LNCAP (cell line): ENCODE data around the gene BACH2.

Experiments
- TF ChIP-seq, protein P1 (sequence below): fragments of 450-650 bp; IDR thresholded peaks from 2 replicates; pipeline ENCODE4 v1.5.1; 2017; ENCODE audit warnings: mild to moderate bottlenecking

BACH2 gene

DNA sequence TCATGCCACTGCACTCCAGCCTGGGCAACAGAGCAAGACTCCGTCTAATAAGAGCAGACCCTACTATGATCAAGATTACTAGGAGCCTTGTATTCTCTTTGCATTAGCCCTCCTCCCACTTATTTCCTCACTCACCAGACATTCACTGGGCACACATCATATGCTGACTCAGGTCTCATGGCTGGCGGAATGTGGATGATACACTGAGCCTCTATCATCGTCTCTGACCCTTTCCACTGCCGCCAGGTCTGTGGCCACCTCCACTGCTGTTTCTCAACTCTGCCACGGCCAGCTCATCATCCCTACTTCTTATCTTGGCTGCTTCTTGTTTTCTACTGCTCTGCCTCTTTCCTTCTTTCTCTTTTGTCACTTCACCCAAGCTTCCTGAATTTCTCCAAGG lies 161.0 kb downstream of the BACH2 start:
- TF ChIP-seq, protein P1, sequence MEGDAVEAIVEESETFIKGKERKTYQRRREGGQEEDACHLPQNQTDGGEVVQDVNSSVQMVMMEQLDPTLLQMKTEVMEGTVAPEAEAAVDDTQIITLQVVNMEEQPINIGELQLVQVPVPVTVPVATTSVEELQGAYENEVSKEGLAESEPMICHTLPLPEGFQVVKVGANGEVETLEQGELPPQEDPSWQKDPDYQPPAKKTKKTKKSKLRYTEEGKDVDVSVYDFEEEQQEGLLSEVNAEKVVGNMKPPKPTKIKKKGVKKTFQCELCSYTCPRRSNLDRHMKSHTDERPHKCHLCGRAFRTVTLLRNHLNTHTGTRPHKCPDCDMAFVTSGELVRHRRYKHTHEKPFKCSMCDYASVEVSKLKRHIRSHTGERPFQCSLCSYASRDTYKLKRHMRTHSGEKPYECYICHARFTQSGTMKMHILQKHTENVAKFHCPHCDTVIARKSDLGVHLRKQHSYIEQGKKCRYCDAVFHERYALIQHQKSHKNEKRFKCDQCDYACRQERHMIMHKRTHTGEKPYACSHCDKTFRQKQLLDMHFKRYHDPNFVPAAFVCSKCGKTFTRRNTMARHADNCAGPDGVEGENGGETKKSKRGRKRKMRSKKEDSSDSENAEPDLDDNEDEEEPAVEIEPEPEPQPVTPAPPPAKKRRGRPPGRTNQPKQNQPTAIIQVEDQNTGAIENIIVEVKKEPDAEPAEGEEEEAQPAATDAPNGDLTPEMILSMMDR: no peak

DNA sequence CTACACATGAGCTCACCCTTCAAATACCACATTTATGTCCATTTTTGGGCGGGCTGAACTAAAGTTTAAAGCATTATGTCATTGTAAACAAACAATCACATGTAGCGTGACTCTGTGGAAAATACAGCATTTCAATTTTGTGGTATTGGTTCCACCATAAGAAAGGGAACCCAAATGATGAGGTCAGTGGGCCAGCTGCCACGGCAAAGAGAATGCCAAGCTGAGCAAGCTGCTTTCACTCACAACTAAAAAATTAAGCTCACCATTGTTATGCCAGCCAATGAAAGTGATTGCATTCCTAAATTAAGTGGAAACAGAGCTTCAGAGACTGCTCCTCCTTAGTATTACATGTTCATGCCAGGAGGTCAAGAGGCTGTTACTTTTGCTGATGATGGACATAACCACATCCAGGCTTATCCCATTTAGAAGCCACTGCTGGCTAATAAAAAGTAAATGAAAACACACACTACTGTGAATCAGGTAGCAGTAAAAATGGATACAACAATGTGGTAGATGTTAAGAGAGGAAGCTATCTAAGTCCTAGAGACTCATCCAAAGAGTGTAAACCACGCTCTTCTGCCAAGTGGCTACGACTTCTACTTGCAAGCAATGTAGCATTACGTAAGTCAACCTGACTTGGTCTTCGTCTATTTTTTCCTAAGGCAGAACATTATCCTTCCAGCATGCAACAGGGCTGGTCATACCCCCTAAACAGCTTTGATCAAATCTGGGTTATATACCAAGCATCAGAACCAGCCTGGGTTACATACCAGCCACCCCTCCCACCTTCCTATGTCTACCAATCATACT lies 164.8 kb downstream of the BACH2 start:
- TF ChIP-seq, protein P1: no peak

DNA sequence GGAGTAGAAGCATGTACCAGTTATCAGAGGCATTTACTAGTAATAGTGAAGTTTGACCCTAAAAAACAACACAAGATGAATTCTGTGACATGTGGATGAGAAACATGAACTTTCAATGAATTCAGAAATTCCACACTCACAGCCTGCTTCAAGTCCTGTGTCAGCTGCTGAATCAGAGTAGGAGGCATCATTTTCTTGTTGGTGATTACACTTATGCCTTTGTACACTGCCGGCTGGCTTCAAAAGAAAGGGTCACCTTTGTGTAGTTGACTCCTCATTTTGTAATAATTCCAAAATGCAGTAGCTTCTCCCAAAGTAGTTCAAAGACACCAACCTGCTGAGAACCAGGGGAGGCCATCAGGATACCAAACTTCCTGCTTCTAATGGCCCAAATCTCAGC lies 165.5 kb downstream of the BACH2 start:
- TF ChIP-seq, protein P1: no peak

DNA sequence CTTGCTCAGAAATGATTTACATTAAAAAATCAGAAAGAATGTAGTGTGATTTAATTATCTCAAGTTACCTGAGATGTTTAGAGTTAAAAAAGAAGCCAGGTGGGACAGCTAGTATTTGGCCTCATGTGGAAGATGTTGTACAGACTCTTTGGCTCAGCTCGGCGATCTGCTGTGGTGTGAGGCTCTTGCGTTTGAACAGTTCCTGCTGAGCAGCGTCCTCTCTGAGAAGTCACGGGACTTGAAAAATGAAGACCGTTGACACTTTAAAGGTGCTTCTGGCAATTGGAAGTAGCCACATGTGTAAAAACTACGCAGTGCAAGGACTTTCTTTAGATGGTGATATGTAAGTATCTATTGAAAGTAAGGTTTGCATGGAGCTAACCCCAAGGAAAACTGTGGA lies 169.0 kb downstream of the BACH2 start:
- TF ChIP-seq, protein P1: no peak

DNA sequence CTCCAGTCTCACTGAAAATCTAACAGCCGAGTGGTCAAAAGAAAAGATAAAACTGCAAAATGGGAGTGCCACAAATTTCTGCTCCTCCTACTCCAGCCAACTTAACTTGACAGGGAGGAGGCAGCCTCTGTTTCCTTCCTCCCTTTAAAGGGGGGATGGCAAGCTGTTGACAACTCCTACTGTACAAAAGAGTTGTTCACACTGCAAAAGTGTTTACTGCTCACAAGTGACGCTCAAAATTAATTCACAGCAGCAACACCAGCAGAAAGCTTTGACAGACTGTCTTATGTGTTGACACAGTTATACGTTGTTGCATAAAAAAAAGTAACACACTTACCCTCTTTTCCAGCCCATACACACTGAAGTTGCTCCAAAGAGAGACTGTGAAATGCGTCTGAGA lies 169.8 kb downstream of the BACH2 start:
- TF ChIP-seq, protein P1: no peak

DNA sequence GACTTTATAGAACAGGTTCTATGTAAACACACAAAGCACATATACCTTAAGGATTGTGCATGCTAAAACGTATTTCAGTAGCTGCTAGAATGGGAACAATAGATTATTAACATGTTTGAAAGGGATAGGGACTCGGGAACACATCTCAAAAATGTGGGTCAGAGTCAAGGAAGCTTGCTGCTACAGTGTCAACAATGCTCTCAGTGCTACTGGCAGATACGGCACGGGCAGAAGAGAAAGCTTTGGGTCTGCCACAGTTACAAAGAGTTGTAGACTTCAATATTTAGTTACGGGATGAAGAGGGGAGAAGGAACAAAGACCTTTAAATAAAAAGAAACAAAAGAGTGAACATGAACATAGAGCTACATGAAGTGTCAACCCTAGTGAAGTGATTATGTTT lies 170.5 kb downstream of the BACH2 start:
- TF ChIP-seq, protein P1: no peak

DNA sequence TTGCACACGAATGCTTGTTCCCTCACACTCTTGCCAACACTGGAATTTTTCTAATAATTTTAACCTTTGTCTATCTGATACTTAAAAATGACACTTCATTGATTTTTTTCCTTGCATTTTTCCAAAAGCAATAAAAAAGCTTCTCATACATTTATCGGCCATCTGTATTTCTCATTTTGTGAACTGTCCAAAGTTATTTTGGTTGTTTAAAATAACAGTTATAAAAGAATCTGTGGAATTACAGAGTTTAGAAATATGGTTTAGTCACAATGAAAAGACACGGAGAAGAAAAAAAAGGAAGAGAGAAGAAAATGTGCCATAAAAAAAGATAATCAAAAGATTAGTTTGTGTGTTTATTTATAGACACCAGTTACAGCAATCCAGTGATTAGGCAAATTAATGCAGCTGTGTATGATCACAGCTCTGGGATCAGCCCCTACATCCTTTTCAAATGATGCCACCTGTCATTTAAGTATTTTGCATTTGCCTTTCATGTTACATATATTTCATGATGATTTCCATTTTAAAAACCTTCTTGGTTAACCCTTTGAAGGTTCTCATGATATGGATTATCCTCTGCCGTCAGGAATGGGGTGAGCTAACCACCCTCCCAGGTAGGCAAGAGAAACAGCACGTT lies 171.7 kb downstream of the BACH2 start:
- TF ChIP-seq, protein P1: no peak
